IPS-18a (cell line): ENCODE measurements around the gene MLLT1.

ENCODE experiments used
- H3K27ac ChIP-seq: one replicate; pipeline ENCODE4 v1.5.1; 2013; ENCODE audit warnings: low read length
- H3K27me3 ChIP-seq: one replicate; pipeline ENCODE4 v1.6.1; 2013; ENCODE audit warnings: mild to moderate bottlenecking, low read length; ENCODE audit not compliant: control insufficient read depth, insufficient read depth
- H3K36me3 ChIP-seq: one replicate; pipeline ENCODE4 v1.6.1; 2013; ENCODE audit warnings: low read depth, low read length; ENCODE audit not compliant: control insufficient read depth
- H3K4me1 ChIP-seq: one replicate; pipeline ENCODE4 v1.6.1; 2013; ENCODE audit warnings: low read depth, low read length; ENCODE audit not compliant: control insufficient read depth
- H3K4me3 ChIP-seq: one replicate; pipeline ENCODE4 v1.5.1; 2013; ENCODE audit warnings: low read length
- H3K9ac ChIP-seq: one replicate; pipeline ENCODE4 v1.6.1; 2013; ENCODE audit warnings: mild to moderate bottlenecking, low read length, moderate library complexity
- H3K9me3 ChIP-seq: one replicate; pipeline ENCODE4 v1.6.1; 2013; ENCODE audit warnings: low read depth, low read length; ENCODE audit not compliant: control insufficient read depth

The MLLT1 gene

GRCh38 chr19:6209233-6209632 lies 70.5 kb downstream of the MLLT1 start:
- H3K4me1 ChIP-seq = no peaks in the 10 kb centered on the region

GRCh38 chr19:6204866-6205723 lies 74.7 kb downstream of the MLLT1 start:
- Histone ChIP-seq H3K36me3 (no peaks in the 10 kb centered on the region), H3K9ac (no peak overlapping the region), H3K4me3 (no peak overlapping the region), H3K27ac (no peak overlapping the region), H3K9me3 (no peaks in the 10 kb centered on the region), H3K4me1 (no peaks in the 10 kb centered on the region), H3K27me3 (no peaks in the 10 kb centered on the region)

More at GRCh38 chr19:6209233-6209632, 70.5 kb downstream of the MLLT1 start:
- Histone ChIP-seq H3K27me3 (no peaks in the 10 kb centered on the region), H3K4me3 (no peak overlapping the region), H3K9ac (no peak overlapping the region), H3K36me3 (peaks cover 2% of the 10 kb centered on the region), H3K27ac (no peak overlapping the region), H3K9me3 (no peaks in the 10 kb centered on the region)

GRCh38 chr19:6204212-6204611 lies 75.6 kb downstream of the MLLT1 start:
- no peak overlapping the region for H3K9ac ChIP-seq
- no peak overlapping the region for H3K27ac ChIP-seq
- no peaks in the 10 kb centered on the region for H3K9me3 ChIP-seq
- H3K36me3 ChIP-seq = no peaks in the 10 kb centered on the region
- H3K4me1 ChIP-seq = no peaks in the 10 kb centered on the region
- H3K4me3 ChIP-seq = no peak overlapping the region
- no peaks in the 10 kb centered on the region for H3K27me3 ChIP-seq

GRCh38 chr19:6199240-6199994 lies 80.4 kb downstream of the MLLT1 start:
- peak overlapping the region; percentile 60 for H3K4me3 ChIP-seq
- no peak overlapping the region for H3K27ac ChIP-seq
- H3K27me3 ChIP-seq = peaks cover 6% of the 10 kb centered on the region

GRCh38 chr19:6198896-6199239 lies 80.9 kb downstream of the MLLT1 start:
- Histone ChIP-seq H3K4me3 (peak overlapping the region; percentile 60), H3K4me1 (no peaks in the 10 kb centered on the region), H3K27ac (no peak overlapping the region), H3K9me3 (no peaks in the 10 kb centered on the region), H3K36me3 (no peaks in the 10 kb centered on the region), H3K9ac (peak overlapping the region; percentile 1), H3K27me3 (peaks cover 6% of the 10 kb centered on the region)

More at GRCh38 chr19:6199240-6199994, 80.4 kb downstream of the MLLT1 start:
- Histone ChIP-seq H3K9ac (peak overlapping the region; percentile 1), H3K36me3 (no peaks in the 10 kb centered on the region), H3K4me1 (no peaks in the 10 kb centered on the region), H3K9me3 (no peaks in the 10 kb centered on the region)

GRCh38 chr19:6196361-6196760 lies 83.4 kb downstream of the MLLT1 start:
- Histone ChIP-seq H3K27ac (no peak overlapping the region), H3K9ac (no peak overlapping the region), H3K27me3 (peaks cover 6% of the 10 kb centered on the region), H3K9me3 (peaks cover 16% of the 10 kb centered on the region), H3K4me1 (no peaks in the 10 kb centered on the region), H3K36me3 (no peaks in the 10 kb centered on the region), H3K4me3 (no peak overlapping the region)

GRCh38 chr19:6188811-6189210 lies 91.0 kb downstream of the MLLT1 start:
- H3K27ac ChIP-seq = no peak overlapping the region
- H3K27me3 ChIP-seq = no peaks in the 10 kb centered on the region
- H3K4me1 ChIP-seq = no peaks in the 10 kb centered on the region
- H3K36me3 ChIP-seq = no peaks in the 10 kb centered on the region
- H3K9me3 ChIP-seq = peaks cover 49% of the 10 kb centered on the region
- no peak overlapping the region for H3K9ac ChIP-seq
- H3K4me3 ChIP-seq = no peak overlapping the region

GRCh38 chr19:6187374-6187773 lies 92.4 kb downstream of the MLLT1 start:
- H3K27ac ChIP-seq = no peak overlapping the region
- no peak overlapping the region for H3K4me3 ChIP-seq
- no peaks in the 10 kb centered on the region for H3K36me3 ChIP-seq
- H3K4me1 ChIP-seq = no peaks in the 10 kb centered on the region
- H3K27me3 ChIP-seq = no peaks in the 10 kb centered on the region
- no peak overlapping the region for H3K9ac ChIP-seq
- peaks cover 40% of the 10 kb centered on the region for H3K9me3 ChIP-seq

GRCh38 chr19:6185835-6186834 lies 93.6 kb downstream of the MLLT1 start:
- Histone ChIP-seq H3K27me3 (no peaks in the 10 kb centered on the region), H3K9me3 (peaks cover 33% of the 10 kb centered on the region), H3K9ac (no peak overlapping the region), H3K36me3 (no peaks in the 10 kb centered on the region), H3K4me3 (no peak overlapping the region), H3K27ac (no peak overlapping the region), H3K4me1 (no peaks in the 10 kb centered on the region)

- no peaks in the 10 kb centered on the region for H3K36me3 ChIP-seq
- no peaks in the 10 kb centered on the region for H3K27me3 ChIP-seq
- H3K4me3 ChIP-seq = no peak overlapping the region
- H3K9me3 ChIP-seq = peaks cover 26% of the 10 kb centered on the region
- no peak overlapping the region for H3K9ac ChIP-seq
- H3K4me1 ChIP-seq = no peaks in the 10 kb centered on the region
- no peak overlapping the region for H3K27ac ChIP-seq
Observed at GRCh38 chr19:6185093-6185834, 94.5 kb downstream of the MLLT1 start.
